T1000 (cell line): ENCODE results near the gene DENND2C.

Experiments used
- DNase-seq: peaks from one replicate; lab custom pipeline; 2025; ENCODE audit warnings: mixed read lengths; lab: John Stamatoyannopoulos, UW

DENND2C gene

DNA sequence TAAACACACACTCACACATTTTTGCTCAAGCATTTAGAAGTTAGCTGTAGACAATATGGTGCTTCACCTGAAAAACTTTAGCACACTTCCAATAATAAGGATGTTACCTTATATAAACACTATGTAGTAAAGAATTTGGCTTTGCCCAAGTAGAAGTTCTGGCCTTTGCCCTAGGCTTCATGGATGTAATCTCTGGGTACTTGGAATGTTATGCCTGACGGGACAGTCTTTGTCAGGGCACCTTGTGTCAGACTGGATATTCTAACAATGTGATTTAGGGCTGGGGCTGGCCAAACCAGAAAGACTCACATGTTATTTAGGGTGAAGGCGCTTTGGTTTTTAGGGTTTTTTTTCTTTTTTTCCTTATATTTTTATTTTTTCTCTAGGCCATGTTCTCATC lies 124.1 kb downstream of the DENND2C start:
- no peak for DNase-seq

- no peak for DNase-seq
These were observed 124.5 kb downstream of the DENND2C start for GRCh38 chr1:114545315-114545714.

DNA sequence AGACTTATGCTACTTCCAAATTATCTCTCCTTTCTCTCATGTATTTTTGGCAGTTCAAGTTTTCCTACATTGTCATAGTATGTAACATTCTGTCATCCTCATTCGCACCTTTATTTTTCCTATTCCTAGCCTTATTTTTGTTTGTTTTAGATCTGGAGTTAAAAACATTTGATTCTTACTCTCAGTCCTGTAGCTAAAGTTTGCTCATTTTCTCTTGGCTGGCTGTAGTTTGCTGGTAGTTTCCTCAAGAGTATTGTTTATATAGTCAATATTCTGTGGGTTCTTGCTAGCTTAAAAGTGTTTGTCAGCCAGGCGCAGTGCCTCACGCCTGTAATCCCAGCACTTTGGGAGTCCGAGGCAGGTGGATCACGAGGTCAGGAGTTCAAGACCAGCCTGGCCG lies 129.0 kb downstream of the DENND2C start:
- no peak for DNase-seq

- no peak for DNase-seq
These were observed 129.6 kb downstream of the DENND2C start for GRCh38 chr1:114540272-114540671.

- DNase-seq = no peak
These were observed 133.8 kb downstream of the DENND2C start for GRCh38 chr1:114536043-114536442.

DNA sequence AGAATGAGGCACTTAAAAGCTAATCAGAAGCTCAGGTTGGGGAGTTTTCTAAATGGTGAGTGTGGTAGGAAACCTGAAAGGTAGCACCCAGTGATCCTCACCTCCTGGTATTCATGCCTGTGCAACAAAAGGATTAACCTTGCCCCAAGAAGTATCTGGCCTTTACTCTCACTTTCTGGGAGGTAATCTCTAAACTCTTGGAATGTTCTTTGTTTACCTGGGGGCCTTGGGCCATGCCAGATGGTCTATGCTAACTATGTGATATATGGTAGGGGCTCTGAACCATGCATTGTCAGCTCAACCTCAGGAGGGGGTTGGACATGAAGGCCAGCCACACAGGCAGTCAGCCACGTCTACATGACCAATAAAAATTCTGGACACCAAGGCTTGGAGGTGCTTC lies 134.4 kb downstream of the DENND2C start:
- DNase-seq = no peak
